ENCODE data around the gene FBXO15. TPM values are rescaled to one million over a fixed set of nuclear protein-coding genes. Genes with fewer than 3 reads are reported as not detected.

FBXO15 gene
- total RNA-seq, 1 donor from 2014 or later = not detected

DNA sequence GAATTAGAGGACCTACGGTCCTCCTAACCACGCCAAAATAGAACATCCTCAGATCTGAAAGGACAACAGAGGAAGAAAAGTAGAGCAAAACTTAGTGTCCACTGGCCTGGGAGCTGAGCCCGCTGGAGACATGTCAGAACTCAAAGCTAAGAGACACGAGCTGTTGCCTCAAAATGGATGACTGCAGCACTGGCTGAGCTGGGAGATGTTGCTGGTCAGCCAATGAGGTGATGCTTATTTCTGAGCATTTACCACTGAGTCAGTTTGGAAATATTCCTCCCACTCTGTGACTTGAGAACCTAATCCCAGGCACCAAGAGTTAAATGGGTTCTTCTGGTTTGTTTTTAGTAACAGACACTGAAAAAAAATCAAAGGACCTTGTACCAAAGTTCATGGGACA lies 32.6 kb downstream of the FBXO15 start:
- Histone ChIP-seq H3K4me1 (no peaks in the 10 kb centered on the region), H3K27ac (replicated peaks) (no peak overlapping the region), H3K36me3 (no peaks in the 10 kb centered on the region), H3K27me3 (ENCODE audit: low read depth) (peaks cover 8% of the 10 kb centered on the region), H3K4me3 (no peak overlapping the region), H3K9me3 (replicated peaks) (peaks cover 17% of the 10 kb centered on the region)
- TF ChIP-seq, protein P1, sequence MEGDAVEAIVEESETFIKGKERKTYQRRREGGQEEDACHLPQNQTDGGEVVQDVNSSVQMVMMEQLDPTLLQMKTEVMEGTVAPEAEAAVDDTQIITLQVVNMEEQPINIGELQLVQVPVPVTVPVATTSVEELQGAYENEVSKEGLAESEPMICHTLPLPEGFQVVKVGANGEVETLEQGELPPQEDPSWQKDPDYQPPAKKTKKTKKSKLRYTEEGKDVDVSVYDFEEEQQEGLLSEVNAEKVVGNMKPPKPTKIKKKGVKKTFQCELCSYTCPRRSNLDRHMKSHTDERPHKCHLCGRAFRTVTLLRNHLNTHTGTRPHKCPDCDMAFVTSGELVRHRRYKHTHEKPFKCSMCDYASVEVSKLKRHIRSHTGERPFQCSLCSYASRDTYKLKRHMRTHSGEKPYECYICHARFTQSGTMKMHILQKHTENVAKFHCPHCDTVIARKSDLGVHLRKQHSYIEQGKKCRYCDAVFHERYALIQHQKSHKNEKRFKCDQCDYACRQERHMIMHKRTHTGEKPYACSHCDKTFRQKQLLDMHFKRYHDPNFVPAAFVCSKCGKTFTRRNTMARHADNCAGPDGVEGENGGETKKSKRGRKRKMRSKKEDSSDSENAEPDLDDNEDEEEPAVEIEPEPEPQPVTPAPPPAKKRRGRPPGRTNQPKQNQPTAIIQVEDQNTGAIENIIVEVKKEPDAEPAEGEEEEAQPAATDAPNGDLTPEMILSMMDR (IDR thresholded peaks at IDR 0.05; ENCODE audit: borderline replicate concordance) = no peak
- DNase-seq = no peak
- intact Hi-C loops (cut with micrococcal nuclease) = no loop called here

DNA sequence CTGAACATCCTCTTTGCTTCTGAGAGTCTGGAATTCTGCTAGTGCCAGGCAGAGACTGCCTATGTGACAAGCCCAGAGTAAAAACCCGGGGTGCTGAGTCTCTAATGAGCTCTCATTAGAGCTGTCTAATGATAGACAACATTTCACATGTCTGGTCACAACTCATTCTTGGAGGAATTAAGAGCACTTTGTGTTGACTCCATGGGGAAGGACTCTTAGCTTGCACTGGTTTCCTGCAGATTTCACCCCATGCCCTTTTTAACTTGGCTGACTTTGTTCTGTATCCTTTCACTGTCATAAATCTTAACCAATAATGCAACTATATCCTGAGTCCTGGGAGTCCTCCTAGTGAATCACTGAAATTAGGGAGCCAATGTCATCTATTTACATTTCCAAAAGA lies 33.5 kb downstream of the FBXO15 start:
- Histone ChIP-seq H3K4me1 (no peaks in the 10 kb centered on the region), H3K9me3 (replicated peaks) (peaks cover 21% of the 10 kb centered on the region), H3K27ac (replicated peaks) (no peak overlapping the region), H3K27me3 (ENCODE audit: low read depth) (no peaks in the 10 kb centered on the region), H3K36me3 (no peaks in the 10 kb centered on the region), H3K4me3 (no peak overlapping the region)
- TF ChIP-seq, protein P1 (IDR thresholded peaks at IDR 0.05; ENCODE audit: borderline replicate concordance) = no peak
- no peak for DNase-seq
- intact Hi-C loops (cut with micrococcal nuclease) = no loop called here

DNA sequence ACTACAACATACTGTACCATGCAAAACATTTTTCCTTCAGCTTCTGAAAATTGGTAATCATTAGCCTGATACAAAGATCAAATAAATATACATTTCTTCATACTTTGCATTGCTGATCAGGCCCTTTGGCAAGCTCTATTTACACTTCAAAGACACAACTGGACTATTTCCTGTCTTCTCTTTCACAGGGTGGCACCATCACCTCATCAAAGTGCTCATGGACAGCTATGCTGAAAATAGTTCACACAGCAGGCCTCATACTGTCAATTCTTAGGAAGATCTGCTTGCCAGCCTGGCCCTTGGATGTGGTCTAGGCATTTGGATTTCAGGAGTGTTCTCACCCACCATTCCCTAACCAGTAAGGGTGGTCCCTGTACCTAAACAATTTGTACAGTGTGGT lies 33.9 kb downstream of the FBXO15 start:
- Histone ChIP-seq H3K27me3 (ENCODE audit: low read depth) (no peaks in the 10 kb centered on the region), H3K36me3 (no peaks in the 10 kb centered on the region), H3K9me3 (replicated peaks) (peaks cover 25% of the 10 kb centered on the region), H3K4me1 (no peaks in the 10 kb centered on the region), H3K4me3 (no peak overlapping the region), H3K27ac (replicated peaks) (no peak overlapping the region)
- intact Hi-C loops (cut with micrococcal nuclease) = no loop called here
- DNase-seq = no peak
- TF ChIP-seq, protein P1 (IDR thresholded peaks at IDR 0.05; ENCODE audit: borderline replicate concordance) = no peak

DNA sequence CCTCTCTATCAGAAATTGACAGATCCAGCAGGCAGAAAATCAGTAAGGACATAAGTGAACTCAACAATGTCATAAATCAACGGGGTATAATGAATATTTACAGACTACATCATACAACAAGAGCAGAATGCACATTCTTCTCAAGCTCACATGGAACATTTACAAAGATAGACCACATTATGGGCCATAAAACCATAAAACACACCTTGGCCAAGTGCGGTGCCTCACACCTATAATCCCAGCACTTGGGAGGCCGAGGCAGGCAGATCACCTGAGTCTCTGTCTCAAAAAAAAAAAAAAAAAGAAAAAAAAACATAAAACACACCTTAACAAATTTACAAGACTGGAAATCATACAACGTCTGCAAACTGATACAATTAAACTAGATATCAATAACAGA lies 36.7 kb downstream of the FBXO15 start:
- Histone ChIP-seq H3K36me3 (no peaks in the 10 kb centered on the region), H3K4me1 (no peaks in the 10 kb centered on the region), H3K4me3 (no peak overlapping the region), H3K27me3 (ENCODE audit: low read depth) (no peaks in the 10 kb centered on the region), H3K9me3 (replicated peaks) (peaks cover 39% of the 10 kb centered on the region), H3K27ac (replicated peaks) (no peak overlapping the region)
- TF ChIP-seq, protein P1 (IDR thresholded peaks at IDR 0.05; ENCODE audit: borderline replicate concordance) = no peak
- intact Hi-C loops (cut with micrococcal nuclease) = no loop called here
- no peak for DNase-seq

- no peaks in the 10 kb centered on the region for H3K36me3 ChIP-seq
- H3K4me1 ChIP-seq = no peaks in the 10 kb centered on the region
- H3K27me3 ChIP-seq (ENCODE audit: low read depth) = no peaks in the 10 kb centered on the region
- H3K9me3 ChIP-seq (replicated peaks) = peaks cover 39% of the 10 kb centered on the region
- H3K27ac ChIP-seq (replicated peaks) = no peak overlapping the region
- no peak overlapping the region for H3K4me3 ChIP-seq
- intact Hi-C loops (cut with micrococcal nuclease) = no loop called here
- TF ChIP-seq, protein P1 (IDR thresholded peaks at IDR 0.05; ENCODE audit: borderline replicate concordance) = no peak
- no peak for DNase-seq
Measured at GRCh38 chr18:74110149-74110548, 37.5 kb downstream of the FBXO15 start.

DNA sequence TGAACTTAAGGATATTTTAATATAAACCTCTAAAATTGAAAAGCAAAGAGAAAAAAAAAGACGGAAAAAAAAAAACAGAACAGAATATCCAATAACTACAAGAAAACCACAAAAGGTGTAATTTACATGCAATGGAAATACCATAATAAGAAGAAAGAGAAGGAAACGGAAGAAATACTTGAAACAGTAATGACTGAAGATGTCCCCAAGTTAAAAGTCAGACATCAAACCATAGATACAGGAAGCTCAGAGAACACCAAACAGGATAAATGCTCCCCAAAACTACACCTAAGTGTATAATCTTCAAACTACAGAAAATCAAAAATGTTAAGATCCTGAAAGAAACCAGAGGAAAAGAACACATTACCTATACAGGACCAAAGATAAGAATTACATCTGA lies 39.2 kb downstream of the FBXO15 start:
- TF ChIP-seq, protein P1 (IDR thresholded peaks at IDR 0.05; ENCODE audit: borderline replicate concordance) = no peak
- no peak overlapping the region for H3K27ac ChIP-seq (replicated peaks)
- peaks cover 53% of the 10 kb centered on the region for H3K9me3 ChIP-seq (replicated peaks)
- DNase-seq = no peak
- intact Hi-C loops (cut with micrococcal nuclease) = no loop called here
- no peaks in the 10 kb centered on the region for H3K4me1 ChIP-seq
- no peak overlapping the region for H3K4me3 ChIP-seq
- H3K27me3 ChIP-seq (ENCODE audit: low read depth) = no peaks in the 10 kb centered on the region
- H3K36me3 ChIP-seq = no peaks in the 10 kb centered on the region
